ENCODE results near the gene CHAMP1.
A peak's percentile ranks its signal among the peaks of the same experiment; 100 is the strongest.

The CHAMP1 gene, protein sequence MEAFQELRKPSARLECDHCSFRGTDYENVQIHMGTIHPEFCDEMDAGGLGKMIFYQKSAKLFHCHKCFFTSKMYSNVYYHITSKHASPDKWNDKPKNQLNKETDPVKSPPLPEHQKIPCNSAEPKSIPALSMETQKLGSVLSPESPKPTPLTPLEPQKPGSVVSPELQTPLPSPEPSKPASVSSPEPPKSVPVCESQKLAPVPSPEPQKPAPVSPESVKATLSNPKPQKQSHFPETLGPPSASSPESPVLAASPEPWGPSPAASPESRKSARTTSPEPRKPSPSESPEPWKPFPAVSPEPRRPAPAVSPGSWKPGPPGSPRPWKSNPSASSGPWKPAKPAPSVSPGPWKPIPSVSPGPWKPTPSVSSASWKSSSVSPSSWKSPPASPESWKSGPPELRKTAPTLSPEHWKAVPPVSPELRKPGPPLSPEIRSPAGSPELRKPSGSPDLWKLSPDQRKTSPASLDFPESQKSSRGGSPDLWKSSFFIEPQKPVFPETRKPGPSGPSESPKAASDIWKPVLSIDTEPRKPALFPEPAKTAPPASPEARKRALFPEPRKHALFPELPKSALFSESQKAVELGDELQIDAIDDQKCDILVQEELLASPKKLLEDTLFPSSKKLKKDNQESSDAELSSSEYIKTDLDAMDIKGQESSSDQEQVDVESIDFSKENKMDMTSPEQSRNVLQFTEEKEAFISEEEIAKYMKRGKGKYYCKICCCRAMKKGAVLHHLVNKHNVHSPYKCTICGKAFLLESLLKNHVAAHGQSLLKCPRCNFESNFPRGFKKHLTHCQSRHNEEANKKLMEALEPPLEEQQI

DNA sequence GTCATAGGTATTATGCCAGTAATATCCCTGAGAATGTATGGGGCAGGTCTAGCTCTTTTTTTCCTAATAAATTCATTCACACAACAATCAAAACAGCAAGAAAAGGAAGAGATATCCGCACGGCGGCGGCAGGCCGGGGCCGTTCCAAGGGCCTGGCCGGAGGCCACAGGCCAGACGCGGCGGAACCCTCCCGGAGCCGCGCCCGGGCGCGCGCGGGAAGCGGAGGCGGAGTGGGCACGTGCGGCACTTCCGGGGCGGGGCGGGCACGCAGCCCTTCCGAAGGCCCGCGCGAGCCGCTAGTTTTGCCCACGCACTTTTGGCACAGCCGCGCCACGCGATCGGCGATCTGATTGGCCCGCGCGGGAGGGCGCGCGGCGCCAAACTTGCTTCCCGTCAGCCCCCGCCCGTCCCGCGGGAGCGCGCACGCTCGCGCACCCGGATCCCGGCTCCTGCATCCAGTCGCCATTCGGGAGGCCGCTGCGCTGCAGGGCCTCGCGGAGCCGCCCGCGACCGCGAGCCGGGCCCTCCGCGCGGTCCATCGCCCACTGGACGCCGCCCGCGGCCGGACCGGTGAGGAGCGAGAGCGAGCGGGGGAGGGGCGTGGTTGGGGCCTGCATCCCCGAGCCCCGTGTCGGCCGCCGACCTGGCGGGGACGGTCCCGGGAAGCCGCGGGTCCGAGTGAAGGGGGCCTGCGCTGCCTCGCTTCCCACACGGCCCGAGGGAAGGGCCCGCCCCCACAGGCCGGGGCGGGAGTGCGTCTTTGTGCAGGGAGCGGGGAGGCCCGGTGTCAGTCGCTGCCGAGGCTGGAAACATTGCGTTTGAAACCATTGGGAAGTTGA, at the start of gene CHAMP1:
CHAMP1 (plus strand) TSS at position 430 of the 839 bp plus-strand sequence. CDS start 9,340 bp downstream, outside the sequence.
- peak; percentile 95 for DNase-seq (ENCODE audit: low spot score)

DNA sequence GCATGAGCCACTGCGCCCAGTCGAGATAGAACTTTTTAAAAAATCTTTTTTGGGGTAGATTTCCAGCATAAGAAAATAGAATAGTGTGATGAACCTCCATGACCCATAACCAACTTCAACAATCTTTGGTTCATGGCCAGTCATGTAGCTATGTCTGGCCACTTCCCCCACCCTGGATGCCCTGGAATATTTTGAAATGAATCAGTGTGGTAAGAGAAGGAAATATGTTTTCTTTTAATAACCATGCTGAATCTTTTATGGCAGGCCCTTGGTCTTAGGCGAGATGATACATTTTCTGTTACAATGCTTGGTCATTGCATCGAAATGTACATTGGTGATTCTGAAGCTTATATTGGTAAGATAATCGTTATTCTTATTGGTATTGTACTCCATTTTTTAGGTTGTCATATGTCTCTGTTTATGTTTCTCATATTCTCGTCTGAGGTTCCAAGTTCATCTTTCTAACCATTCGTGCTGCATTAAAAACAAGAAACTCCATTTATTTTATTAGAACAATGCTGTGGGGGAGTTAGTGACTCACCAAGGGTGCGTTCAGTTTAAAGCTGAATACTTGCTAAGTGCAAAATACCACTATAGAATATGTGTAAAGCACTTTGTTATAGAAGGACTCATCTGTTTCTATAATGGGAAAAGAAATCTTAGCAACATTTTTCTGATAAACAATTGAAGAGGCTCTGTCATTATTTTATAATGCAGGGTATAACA, 49.3 kb upstream of the CHAMP1 start:
- no peak for DNase-seq (ENCODE audit: low spot score)

DNA sequence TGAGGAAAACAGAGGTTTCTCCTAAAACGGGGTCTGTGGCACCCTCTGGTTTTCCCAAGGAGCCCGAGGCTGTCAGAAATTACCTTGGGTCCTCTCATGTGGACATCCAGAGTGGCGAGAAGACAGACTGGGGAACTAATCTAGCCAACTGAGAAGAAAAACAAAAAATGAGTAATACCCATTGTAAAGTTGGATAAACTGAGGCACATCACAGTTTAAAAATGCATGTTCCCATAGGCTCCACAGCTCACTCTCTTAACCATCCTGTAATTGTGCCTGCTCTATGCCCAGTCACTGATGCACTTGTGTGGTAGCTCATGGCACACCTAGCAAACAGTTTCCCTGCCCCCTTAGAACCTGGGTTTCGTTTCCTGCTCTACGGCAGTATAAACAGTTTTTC, 48.1 kb upstream of the CHAMP1 start:
- DNase-seq (ENCODE audit: low spot score) = no peak

DNA sequence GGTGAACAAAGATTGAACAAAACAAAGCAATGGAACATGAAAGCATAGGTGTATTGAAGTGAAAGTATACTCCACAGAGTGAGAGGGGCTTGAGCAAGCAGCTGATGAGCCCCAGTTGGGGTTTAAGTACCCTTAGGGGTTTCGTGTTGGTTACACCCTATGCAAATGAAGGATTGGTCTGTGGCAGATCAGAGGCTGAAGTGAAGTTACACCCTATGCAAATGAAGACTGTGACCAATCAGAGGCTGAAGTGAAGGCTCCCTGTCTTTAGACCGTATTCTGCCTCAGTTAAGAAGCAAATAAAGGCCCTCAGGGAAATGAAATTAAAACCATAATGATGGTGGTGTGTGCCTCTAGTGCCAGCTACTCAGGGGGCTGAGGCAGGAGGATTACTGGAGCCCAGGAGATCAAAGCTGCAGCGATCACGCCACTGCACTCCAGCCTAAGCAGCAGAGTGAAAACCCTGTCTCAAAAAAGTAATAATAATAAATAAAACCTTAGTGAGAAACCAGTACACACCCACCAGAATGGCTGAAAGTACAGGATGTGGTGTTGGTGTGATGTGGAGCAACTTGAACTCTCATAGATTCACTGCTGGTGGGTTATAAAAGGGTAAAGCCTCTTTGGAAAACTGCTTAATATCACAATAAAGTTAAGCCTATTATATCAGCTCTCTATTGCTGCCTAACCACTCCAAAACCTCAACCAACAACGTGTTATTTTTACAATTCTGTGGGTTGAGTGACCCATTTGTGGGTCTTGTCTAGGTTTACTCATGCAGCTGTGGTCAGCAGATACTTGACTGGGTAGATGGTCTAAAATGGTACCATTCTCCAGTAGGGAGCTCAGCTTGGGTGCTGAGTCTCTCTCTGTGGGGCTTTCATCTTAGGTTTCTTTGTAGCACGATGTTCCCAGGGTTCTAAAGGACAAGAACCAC, 45.7 kb upstream of the CHAMP1 start:
- DNase-seq (ENCODE audit: low spot score) = no peak

DNA sequence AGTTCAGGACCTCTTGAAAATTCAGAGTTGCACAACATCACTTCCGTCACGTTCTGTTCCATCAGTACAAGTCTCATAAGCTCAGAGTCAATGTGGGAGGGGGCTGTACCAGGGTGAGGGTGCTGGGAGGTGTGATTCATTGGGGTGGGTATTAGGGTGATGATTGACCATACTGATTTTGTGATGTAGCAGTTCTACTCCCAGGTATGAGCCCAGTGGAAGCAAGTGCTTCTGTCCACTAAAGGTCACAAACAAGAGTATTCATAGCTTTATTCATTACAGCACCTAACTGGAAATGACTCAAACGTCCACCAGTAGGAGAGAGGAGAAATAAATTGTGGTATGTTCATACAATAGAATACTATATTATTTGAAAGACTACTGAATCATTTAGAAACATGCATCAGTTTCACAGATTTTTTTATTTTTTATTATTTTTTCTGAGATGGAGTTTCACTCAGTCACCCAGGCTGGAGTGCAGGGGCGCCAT, 45.0 kb upstream of the CHAMP1 start:
- no peak for DNase-seq (ENCODE audit: low spot score)

DNA sequence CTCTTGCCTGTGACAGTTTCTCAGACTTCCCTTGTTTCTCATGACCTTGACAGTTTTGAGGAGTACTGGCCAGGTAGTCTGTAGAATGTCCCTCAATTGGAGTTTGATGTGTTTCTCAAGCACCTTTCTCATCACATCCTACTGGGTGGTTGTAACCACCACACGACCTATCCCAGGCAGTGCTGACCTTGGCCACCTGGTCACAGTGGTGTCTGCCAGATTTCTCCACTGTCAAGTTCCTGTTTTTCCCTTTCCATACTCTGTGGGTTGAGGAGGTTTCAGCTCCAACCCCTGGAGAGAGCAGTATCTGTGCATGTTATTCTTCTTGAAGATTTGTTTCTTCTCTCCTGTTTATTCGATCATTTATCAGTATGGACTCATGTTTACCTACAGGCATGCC, 41.3 kb upstream of the CHAMP1 start:
- no peak for DNase-seq (ENCODE audit: low spot score)

DNA sequence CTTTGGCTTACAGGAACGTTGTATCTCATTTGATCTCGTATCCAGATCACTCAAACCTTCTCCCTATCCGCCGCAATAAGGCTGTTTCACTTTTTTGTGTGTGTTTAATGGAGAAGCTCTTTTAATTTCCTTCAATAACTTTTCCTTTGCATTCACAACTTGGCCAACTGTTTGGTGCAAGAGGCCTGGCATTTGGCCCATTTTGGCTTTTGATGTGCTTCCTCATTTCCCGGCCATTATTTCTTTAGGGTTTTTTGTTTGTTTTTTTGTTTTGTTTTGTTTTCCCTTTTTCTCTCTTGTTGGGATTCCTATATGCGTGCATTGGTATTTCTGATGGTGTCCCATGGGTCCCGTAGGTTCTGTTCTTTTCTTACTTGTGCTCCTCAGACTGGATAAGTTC, 39.0 kb upstream of the CHAMP1 start:
- no peak for DNase-seq (ENCODE audit: low spot score)

DNA sequence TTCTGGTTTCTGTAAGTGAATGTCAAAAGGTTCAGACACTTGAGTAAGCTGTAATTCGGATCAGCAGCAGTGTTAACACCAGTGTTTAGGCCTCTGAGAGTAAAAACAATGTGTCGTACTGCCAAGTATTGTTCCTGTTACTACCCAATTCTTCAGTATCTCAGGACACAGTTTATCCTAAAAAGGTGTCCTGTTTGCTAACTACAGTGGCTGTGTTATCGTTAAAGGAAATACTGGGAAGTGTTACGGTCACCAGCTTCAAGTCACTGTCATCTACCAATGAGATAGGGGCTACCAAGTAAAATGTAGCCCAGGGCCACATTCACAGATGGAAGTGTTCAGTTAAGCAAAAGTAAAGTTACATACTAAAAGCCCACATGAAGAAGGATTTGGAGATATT, 35.2 kb upstream of the CHAMP1 start:
- DNase-seq (ENCODE audit: low spot score) = no peak

DNA sequence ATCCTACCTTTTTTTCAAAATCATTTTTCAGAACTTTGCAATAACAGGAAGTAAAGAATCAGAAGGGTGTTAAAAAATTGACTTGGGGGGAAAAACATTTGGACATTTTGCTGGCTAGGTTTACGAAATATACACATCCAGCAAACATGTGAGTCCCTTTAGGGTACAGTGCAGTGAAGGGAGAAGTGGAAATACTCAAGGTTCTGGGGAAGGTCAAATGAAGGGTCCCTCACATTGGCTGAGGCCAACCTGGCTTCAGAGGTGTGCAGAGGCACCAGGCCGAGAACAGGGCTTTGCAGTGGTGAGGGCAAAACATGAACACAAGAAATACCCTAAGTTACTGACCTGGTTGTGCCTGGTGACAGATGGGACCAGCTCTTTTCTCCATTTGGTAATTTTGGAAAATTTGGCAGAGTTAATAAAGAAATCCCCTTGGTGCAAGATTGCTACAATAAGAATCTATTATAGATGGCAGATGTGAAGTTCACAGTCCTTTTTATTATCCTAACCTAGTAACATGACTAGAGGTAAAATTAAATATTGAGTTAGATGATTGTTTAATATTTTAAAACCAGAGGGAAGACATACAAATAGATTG, 34.4 kb upstream of the CHAMP1 start:
- DNase-seq (ENCODE audit: low spot score) = no peak

DNA sequence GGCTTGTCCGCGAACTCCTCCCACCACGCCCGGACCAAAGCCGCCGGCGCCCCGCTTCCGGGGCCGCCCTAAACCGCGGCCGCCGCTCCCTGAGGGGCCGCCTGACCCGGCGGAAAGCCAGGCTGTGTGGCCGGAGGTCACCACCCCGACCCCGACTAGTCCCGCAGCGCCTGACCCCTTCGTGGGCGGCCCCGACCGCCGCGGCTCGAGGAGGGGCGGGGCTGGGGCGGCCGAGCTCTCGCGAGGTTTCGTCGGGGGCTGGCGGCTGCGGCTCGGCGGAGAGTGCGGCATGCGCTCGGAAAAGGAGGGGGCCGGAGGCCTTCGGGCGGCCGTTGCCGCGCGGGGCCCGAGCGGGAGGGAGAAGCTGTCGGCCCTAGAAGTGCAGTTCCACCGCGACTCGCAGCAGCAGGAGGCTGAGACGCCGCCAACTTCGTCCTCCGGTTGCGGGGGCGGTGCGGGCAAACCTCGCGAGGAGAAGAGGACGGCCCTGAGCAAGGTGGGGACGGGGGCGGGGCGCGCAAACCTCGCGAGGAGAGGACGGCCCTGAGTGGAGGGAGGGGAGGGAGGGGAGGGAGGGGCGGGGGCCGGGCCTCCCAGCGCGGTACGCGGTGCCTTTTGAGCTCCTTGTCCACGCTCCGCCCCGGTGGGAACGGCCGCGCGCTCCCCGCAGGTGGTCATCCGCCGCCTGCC, 32.8 kb upstream of the CHAMP1 start, which contains the start of gene UPF3A:
UPF3A (plus strand) TSS at position 251 of the 690 bp plus-strand sequence; CDS start at position 290, 39 bp downstream.
- DNase-seq (ENCODE audit: low spot score) = peak; percentile 96

DNA sequence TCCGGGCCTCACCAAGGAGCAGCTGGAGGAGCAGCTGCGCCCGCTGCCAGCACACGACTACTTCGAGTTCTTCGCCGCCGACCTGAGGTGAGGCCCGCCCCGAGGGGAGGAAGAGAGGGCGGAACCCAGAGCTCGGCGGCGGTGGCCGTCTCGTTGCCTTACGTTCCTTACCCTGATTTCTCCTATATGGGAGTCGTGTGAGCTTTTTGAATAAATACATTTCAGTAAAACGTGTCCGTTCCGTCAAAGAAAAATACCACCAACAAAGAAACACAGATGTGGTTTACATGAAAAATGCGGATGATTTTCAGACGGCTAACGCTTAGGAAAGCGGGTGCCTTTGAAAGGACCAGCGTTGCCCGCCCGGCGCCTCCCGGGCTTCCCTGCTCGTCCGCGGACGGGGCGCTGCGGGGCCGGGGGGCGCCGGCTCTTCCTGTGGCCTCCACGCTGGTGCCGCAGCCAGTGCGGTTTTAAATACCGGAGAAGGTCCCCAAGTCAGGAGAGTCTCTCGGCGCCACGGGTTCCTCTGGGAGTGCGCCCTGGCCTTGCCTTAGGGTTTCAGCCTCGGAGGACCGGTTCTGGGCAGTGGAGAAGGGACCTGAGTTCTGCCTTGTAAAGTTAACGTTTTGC, 32.1 kb upstream of the CHAMP1 start:
- peak; percentile 74 for DNase-seq (ENCODE audit: low spot score)

DNA sequence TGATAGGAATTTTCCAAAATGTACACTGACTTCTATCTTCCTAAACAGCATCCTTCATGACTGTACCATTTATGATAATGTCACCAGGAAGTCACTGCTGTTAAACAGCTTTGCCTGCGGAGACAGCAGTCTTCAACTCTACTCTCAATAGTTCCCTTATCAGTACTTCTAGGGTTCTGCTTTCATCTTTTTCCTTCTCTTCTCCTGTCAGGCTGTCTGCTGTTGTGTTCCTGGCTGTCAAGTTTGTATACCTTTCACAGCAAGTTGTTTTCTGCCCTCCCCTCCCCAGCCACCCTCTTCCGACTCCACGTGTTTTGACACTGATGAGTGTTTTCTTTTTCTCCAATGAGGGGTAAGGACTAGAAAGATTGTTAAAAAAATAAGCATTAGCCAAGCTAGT, 30.7 kb upstream of the CHAMP1 start:
- DNase-seq (ENCODE audit: low spot score) = no peak

DNA sequence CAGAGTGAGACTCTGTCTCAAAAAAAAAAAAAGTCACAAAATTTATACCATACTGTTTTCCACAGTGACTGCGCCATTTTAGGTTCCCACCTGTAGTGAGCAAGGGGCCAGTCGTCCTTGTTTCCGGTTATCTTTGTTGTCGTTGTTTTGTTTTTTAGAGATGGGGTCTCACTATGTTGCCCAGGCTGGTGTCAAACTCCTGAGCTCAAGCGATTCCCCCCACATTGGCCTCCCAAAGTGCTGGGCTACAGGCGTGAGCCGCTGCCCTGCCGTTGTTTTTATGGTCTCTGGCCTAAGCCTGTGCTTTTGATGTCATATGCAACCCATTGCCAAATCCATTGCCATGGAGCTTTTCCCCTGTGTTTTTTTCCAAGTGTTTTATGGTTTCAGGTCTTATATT, 29.6 kb upstream of the CHAMP1 start:
- DNase-seq (ENCODE audit: low spot score) = no peak

DNA sequence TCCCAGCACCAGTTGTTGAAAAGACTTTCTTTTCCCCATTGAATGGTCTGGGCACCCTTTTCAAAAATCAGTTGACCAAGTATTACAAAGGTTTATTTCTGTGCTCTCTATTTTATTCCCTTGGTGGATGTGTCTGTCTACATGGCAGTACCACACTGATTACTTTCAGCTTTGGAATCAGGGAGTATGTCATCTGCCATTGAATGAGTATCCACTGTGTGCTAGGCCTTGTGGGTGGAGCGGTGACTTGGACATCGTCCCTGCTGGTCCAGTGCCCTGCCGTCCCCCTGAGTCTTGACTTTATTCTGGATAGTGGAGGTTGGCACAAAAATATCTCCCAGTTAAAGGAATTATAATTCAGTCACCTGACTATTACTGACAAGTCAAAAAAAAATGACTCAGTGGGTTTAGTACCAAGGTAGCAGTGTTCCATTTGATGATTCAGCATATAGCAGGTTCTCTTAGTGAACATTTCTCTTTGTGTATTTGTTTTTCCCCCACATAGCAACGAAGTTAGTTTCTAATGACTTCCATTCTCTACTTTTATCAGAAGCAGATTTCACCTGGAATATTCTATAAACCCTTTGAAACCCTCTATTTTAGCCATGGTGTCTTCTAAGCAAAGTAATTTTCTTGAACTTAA, 29.0 kb upstream of the CHAMP1 start:
- no peak for DNase-seq (ENCODE audit: low spot score)

DNA sequence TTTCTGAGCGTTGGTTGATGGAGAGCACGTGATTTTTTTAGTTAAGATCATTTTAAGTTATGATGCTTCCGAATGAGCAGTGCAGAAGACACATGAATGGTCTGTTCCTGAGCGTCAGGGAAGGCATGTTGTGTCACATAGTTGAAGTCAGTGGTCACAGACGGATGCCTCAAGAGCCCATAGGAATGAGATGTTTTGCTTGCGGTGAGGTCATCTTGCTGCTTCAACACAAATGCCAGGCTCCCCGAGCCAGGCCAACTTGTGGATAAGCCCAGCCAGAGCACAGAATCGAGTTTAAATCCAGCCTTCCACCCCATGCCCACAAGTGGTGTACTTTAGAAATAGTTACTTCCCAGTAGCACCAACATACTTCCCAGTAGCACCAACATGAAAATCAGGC, 27.5 kb upstream of the CHAMP1 start:
- DNase-seq (ENCODE audit: low spot score) = no peak

DNA sequence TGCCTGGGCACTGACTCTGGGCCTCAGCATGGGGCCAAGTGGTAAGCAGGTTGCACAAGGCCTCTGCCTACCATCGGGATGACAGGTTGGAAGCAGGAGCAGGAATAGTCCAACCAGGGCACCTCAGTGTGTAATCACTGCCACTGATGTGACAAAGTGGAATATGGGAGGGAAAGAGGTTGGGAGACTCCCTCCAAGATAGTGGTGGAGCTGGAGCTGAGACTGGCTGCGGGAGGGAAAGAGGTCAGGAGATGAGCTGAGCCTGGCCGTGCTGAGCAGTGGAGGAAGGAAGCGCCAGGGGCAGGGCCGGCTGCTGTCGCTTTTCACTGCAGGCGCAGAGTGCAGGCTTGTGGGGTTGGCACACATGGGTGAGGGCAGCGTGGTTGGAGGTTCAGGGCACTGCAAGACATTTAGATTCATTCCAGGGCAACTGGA, 26.1 kb upstream of the CHAMP1 start:
- DNase-seq (ENCODE audit: low spot score) = no peak

DNA sequence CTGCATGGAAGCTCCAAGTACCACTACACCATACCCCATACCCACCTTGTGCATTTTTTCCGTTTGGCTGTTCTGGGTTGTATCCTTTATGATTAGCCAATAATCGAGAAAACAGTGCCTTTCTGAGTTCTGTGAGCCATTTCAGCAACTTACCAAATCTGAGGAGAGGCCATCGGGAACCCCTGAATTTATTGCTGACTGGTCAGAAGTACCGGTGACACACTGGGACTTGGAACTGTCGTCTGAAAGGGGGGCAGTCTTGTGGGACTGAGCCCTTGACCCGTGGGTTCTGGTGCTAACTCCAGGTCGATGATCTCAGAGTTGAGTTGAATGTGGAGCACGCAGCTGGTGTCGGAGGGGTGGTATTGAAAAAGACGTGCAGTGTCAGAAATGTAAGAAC, 17.9 kb upstream of the CHAMP1 start:
- no peak for DNase-seq (ENCODE audit: low spot score)

DNA sequence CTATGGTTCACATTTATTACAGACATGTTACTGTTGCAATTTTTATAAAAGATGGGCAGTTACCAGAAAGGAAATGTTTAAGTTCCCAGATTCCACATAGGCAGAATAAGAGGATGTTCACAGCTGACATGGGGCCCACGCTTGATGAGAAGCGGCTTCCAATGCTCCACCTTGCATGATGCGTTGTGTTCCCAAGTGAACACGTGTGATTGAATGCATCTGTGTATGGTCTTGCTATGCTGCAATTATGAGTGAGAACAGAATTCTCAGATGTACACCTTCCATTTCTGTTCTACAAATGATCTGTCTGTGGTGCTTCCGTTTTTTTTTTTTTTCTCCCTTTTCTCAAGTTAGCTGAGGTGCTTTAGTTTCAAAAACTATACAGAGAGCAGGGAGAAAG, 17.4 kb upstream of the CHAMP1 start:
- no peak for DNase-seq (ENCODE audit: low spot score)

Data from Ammon's horn (tissue), 1 donor.